NCI-H2029 (cell line): ENCODE results near the gene PLAC9.

Experiments used
- DNase-seq: peaks from one replicate; lab custom pipeline; 2025; lab: John Stamatoyannopoulos, UW

PLAC9 gene

GRCh38 chr10:80184291-80184690 lies 51.8 kb downstream of the PLAC9 start:
- no peak for DNase-seq

- DNase-seq: no peak
Measured at GRCh38 chr10:80185578-80186299, 53.2 kb downstream of the PLAC9 start.

GRCh38 chr10:80186364-80187012 lies 54.0 kb downstream of the PLAC9 start:
- DNase-seq: peak; percentile 82

- DNase-seq: no peak
Measured at GRCh38 chr10:80187060-80187459, 54.5 kb downstream of the PLAC9 start.

- DNase-seq: peak; percentile 85
Measured at GRCh38 chr10:80187465-80188409, 55.2 kb downstream of the PLAC9 start.

DNA sequence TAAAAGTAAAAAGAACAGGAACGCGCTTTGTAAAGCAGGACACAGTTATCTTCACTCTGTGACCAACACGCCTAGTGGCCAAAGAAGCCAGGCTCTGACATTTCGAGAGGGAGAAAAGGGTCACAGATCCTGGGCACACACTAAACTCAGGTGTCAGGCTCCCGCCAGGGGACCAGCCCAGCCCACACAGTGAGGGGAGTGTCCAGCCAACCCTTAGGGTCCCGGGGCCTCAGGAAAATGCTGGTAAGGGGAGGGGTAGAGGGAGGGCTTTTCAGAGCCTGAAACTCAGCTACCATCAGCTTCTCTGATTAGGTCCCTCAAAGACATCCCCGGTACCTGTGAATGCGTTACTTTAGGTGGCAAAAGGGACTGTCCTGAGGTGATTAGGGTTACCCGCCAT lies 56.2 kb downstream of the PLAC9 start:
- no peak for DNase-seq

- DNase-seq: no peak
Measured at GRCh38 chr10:80191589-80192270, 59.2 kb downstream of the PLAC9 start.

- DNase-seq: no peak
Measured at GRCh38 chr10:80192553-80192952, 60.0 kb downstream of the PLAC9 start.

DNA sequence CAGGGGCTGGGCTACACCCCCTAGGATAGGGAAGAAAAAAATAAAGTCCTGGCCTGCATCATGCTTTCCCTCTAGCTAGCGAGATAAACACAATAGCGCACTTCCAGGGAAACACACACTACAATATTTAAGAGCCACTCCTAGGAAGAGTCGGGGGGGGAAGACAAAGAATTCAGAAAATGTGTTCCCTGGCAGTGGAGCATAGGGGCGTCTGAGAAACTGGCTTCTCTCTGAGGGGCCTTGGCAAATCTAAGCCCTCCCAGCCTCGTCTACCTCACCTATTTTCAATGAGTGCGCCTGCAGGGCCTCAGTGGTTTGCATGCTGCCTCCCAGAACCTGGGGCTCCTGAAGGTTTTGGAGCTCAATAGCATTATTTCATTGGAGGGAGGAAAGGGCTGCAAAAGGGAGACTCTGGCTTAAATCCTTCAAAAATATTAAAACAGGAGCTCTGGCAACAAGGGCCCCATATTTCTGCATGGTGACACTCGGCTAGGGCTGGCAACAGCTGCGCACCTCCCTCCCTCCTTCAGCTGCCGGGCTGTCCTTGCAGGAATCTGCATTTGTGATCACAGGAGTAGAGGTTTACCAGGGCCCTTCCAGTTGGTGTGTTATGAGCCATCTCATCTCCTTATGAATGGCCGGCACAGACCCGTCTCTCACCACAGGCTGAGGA lies 62.0 kb downstream of the PLAC9 start:
- DNase-seq: no peak
